Muscle of back (tissue), 11 donors: Measurements from ENCODE around the gene COL15A1. TPM values are rescaled to one million over a fixed set of nuclear protein-coding genes. Genes with fewer than 3 reads are reported as not detected.

Experiments
- DNase-seq, 3 donors: peaks; one replicate each; pipeline versions ENCODE4 v3.0.0 to v3.0.0-alpha.2; 2013
- polyA plus RNA-seq, 10 donors: library from polyadenylated mRNA; unstranded; fragments of 120-200 nt; gene quantifications; one replicate each; pipeline ENCODE4 v1.2.1, GENCODE V29; 2013; ENCODE audit not compliant: insufficient read length in 10 of 10

Gene COL15A1
- polyA plus RNA-seq, 10 donors: 167 to 233 (median 202) TPM

DNA sequence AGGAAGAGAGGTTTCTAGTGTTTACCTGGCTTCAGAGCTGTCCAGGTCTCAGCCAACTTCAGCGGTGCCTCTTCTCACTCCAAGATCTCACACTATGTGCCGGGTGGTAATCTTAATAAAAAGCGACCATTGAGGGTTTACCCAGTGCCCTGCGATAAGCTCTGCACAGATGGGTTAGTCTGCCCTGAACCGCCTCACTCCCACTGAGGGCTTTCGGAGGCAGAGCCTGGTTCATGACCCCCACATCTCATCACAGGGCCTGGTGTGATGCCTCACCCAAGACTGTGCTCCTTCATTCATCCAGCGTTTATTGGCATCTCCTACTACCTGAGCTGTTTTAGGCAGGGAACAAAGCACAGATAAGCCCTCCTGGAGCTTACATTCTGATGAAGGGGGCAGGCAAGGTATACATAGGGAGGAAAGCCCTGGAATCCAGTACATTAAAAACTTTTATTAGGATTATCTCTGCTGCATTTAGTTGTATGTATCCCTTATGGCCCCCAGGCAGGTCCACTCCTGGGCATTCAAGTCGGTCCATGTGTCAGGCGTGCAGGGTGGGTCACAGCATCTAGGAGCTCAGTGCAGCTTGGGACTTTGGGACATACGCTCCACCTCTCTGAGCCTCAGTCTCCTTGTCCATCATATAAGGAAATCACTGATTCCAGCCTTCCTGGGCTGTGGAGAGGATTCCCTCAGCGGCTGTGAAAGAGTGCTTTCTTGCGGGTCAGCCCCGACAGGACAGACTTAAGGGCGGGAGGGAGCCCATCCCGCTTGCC, 613 bp upstream of the COL15A1 start:
- peak in 1 of 3 donors; percentile 75 for DNase-seq

DNA sequence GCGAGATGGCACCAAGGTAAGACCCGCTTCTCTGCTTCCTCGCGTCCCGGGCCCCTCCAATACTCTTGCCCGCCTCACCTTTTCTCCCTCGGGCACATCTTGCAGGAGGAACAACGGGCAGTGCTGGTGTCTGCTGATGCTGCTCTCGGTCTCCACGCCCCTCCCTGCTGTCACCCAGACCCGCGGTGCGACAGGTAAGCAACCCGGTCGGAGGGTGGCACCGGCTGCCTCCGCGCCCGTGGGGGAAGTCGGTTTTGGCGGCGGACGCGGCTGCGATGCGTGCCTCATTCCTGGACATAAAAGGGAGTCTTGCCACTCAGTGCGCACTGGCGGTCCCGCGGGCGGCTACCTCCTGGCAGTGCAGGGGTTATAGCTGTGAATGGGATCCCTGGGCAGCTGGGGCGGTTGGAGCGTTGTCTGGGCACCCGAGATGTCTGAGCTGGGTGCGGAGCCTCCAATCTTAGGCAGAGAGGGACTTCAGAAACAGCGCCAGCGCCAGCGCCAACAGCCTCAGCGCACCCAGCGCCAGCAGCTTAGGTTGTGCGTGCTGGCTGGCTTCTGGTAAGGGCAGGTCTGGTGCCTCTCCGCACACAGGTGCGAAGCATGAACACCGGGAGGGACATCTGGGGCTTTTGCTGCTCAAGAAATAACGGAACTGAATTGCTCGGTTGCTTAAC, 488 bp downstream of the COL15A1 start:
- peak in 1 of 3 donors; percentile 67 for DNase-seq

DNA sequence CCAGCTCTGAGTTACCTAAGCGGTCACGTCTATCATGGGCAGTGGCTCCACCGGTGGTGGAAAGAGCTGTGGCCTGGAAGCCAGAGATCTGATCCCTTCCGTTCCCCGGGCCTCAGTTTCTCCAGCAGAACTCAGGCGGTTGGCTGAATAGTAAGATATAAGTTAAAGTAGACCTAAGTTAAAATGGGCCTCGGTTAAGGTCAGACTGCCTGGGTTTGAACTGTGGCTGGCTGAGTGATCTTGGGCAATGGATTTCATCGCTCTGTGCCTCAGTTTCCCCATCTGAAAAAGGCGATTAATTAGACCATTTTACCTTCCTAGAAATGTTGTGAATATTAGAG, 997 bp downstream of the COL15A1 start:
- no peak for DNase-seq

DNA sequence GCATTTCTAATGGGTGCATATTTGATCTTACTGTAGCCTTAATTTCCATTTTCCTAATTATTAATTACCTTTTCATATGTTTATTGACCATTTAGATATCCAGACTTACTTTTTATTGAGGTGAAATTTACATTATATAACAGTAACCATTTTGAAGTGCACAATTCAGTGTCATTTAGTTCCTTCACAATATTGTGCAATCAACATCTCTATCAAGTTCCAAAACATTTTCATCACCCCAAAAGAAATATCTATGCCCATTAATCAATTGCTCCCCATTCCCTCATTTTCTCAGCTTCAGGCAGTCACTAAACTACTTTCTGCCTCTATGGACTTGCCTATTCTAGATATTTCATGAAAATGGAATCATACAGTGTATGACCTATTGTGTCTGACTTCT, 5.9 kb downstream of the COL15A1 start:
- no peak for DNase-seq

DNA sequence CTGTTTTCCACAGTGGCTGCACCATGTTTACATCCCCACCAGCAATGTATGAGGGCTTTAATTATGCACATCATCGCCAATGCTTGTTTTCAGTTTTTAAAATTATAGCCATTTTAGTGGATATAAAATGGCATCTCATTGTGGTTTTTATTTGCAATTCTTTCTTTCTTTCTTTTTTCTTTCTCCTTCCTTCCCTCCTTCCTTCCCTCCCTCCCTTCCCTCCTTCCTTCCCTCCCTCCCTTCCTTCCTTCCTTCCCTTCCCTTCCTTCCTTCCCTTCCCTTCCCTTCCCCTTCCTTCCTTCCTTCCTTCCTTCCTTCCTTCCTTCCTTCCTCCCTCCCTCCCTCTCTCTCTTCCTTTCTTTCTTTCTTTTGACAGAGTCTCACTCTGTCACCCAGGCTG, 6.6 kb downstream of the COL15A1 start:
- DNase-seq: no peak

- DNase-seq: no peak
These were observed 8.3 kb downstream of the COL15A1 start for GRCh38 chr9:98951967-98952366.

- DNase-seq: no peak
These were observed 10.0 kb downstream of the COL15A1 start for GRCh38 chr9:98953581-98954243.

GRCh38 chr9:98954244-98954610, 10.5 kb downstream of the COL15A1 start:
- DNase-seq: no peak

- DNase-seq: no peak
These were observed 11.6 kb downstream of the COL15A1 start for GRCh38 chr9:98955259-98955658.

GRCh38 chr9:98957826-98958225, 14.1 kb downstream of the COL15A1 start:
- no peak for DNase-seq

DNA sequence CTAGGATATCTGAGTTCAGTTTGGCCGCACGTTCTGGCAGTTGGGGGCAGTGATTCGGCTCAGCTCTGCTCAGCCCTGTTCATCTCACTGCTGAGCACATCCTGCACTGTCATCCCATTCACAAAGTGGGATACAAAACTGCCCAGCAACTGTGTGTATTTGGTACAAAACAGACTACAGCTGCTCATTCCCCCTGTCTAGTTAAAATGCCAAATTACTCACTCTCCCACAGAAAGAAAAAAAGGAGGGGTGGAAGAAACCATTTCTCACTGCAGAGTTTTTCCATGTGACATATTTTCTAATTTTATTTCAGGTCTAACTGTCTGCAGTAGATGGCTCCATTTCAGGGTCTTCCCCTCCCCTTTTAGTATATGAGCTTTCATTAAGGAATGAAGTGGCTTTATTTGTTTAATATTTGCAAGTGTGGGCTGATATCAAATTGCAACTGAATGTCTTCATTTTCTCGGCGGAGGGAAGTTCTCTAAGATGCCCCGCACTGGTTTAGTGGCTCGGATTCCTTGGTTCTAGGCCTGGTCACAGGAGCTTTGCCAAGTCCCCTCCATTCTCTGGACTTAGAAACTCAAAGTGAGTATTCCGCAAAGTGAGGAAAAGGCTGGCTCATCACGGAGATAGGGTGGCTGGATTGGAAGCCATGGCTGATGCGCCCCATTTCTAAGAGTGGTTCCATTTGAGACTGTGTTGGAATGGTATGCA, 14.7 kb downstream of the COL15A1 start:
- peak; percentile 80 to 93 (median 87) for DNase-seq

- no peak for DNase-seq
These were observed 16.7 kb downstream of the COL15A1 start for GRCh38 chr9:98960409-98960808.

DNA sequence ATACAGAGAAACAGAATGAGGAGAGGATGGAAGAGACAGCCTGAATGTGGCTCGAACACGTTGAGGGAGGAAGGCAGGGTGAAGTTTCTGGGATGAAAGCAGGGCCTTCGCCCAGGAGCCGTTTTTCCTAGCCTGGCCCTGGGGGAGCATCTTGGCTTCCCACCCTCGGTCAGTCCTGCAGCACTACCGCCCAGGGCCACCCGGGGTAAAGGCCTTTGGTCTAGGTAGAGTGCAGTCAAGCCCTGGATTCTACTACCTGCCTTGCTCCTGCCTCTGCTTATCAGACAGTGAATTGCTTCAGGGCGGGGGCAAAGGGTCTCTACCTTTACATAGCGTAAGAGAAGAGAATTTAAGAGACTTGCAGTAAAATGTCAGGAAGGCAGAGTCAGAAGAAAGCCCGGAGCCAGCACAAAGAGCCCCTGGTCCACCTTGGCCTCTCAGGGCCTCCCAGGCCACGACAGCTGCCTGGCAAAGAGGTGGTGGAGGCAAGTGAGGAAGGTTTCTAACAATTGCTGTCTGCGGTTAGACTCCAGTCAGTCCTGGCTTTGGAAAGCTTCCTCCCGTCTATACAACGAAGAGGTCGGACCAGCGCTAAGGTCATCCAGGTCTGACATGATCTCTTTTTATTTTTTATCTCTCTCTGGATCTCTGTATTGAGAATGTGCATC, 17.9 kb downstream of the COL15A1 start:
- peak in 1 of 3 donors; percentile 37 for DNase-seq

GRCh38 chr9:98962181-98962560, 18.5 kb downstream of the COL15A1 start:
- DNase-seq: peak; percentile 48 to 56 (median 52)

DNA sequence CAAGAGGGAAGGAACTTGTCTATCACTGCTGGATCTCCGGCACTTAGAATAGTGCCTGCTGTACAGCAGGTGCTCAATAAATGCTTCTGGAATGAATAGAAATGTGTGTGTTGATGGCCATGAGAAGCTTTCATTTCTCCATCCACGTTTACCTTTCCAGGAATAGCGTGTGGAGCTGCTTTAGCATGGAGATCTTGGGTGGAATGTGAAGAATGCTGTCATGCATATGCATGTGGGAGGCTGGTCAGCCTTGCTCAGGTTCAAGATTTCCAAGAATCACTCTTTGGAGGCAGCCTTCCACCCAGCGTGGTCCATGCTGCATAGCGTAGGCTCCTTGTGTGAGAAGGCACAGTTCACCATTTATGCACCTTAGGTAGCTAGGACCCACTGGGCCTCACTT, 19.2 kb downstream of the COL15A1 start:
- no peak for DNase-seq

GRCh38 chr9:98964201-98964600, 20.5 kb downstream of the COL15A1 start:
- DNase-seq: peak in 1 of 3 donors; percentile 70

GRCh38 chr9:98964911-98965336, 21.2 kb downstream of the COL15A1 start:
- DNase-seq: no peak

GRCh38 chr9:98966676-98967075, 23.0 kb downstream of the COL15A1 start:
- no peak for DNase-seq

DNA sequence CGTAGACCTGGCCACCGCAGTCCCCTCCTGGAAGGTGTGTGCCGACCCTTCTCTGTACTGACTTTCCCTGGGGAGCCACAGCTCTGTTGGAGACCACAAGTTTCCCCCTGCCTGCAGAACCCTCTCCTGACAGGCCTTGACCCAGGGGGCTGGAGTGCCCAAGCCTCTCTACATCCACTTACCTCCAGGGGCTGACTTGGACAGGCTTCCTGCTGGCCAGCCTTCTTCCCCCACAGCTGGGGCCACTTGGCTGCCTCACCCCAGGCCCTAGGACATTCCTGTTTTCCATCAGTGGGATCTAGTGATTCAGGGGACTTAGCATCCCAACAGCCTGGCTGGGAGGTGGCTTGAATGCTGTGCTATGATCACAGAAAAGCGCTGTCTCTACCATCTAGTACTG, 23.6 kb downstream of the COL15A1 start:
- no peak for DNase-seq

DNA sequence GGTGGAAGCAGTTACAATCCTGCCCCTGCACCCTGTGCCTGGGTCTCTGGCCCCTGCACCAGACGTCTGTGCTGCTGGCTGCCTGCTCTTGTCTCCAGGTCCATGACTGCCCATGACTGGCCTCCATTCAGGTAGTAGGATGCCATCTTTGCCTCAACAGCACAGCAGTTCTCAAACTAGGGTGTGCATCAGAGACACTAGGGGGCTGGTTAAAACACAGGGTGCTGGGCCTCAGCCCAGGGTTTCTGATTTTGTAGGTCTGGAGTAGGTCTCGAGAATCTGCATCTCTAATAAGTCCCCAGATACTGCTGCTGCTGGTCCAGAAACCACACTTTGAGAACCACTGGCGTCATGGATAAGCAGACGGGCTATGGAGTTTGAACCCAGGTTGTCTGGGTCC, 24.0 kb downstream of the COL15A1 start:
- DNase-seq: no peak

DNA sequence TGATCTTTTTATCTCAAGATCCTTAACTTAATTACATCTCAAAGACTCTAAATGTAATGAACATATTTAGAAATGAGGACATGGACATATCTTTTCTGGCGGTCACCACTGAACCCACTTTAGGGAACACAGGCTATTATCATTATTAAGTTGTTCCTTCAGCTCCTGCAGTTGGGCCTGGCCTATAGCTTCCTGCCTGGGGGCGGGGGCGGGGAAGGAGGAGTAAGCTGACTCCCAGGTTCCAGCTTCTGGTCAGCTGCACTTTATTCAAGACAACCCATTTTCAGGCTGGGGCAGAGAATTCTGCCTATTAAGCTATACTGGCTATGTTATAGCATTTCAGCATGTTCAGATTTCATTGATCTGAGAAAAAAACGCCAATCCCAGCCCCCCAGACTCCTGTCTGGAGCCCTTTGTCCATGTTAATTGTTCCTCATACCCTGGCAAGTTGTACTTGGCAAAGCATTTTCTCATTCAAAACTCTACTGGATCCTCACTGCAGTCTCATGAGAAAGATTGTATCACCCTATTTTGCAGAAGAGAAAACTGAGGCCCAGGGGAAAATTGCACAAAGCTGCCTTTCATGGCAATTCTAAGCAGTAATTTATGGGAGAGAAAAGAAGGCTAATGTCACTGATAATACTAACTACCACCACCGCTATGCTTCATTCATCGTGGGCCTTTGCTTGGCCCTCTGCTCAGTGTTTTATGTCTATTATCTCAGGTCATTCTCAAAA, 25.1 kb downstream of the COL15A1 start:
- DNase-seq: no peak
